GM12878 (cell line): ENCODE data around the gene OR4E1. TPM values are rescaled to one million over a fixed set of nuclear protein-coding genes. Genes with fewer than 3 reads are reported as not detected.
"Not testable (repeated sequence)": the region's sequence is repeated elsewhere in the genome, so short reads cannot be mapped to it uniquely, and the experiment has no call there.

ENCODE experiments used
- ATAC-seq: fragments of 200-7000 bp; cut with Tn5 transposase; 3 replicates; pipeline ENCODE4 v1.9.1; 2020; ENCODE audit warnings: mild to moderate bottlenecking, moderate library complexity
- BruUV-seq: library from RNA; stranded (reverse); fragments of 400-500 nt; replicated peaks from 2 replicates; lab custom pipeline; 2021; lab: Mats Ljungman, UMichigan
- CTCF ChIA-PET: fragments of 300-600 bp; sonication (Branson Sonifier 250); formaldehyde crosslinking; extraction: SDS; loops from one replicate; lab custom pipeline; 2021; ENCODE audit warnings: inconsistent platforms; lab: Yijun Ruan, JAX
- POLR2A ChIA-PET: fragments of 350-600 bp; formaldehyde crosslinking; extraction: SDS; loops from one replicate; lab custom pipeline; 2021; ENCODE audit warnings: inconsistent platforms; lab: Charles Lee
- RAD21 ChIA-PET: fragments of 300-600 bp; sonication (Branson Sonifier 250); formaldehyde crosslinking; loops from one replicate; lab custom pipeline; 2023; ENCODE audit warnings: antibody characterized with exemption; ENCODE audit not compliant: unreplicated experiment; lab: Charles Lee
- SMC1A ChIA-PET: fragments of 300-600 bp; sonication (Branson Sonifier 250); formaldehyde crosslinking; loops from one replicate; lab custom pipeline; 2023; ENCODE audit not compliant: unreplicated experiment, uncharacterized antibody; lab: Charles Lee
- DNase-seq: peaks from one replicate; pipeline ENCODE4 v3.0.0-alpha.2; 2011; ENCODE audit warnings: low read depth, low spot score
- FAIRE-seq: peaks from 3 replicates; lab custom pipeline; 2011; peaks lifted over from hg19 to GRCh38; lab: Jason Lieb, UNC
- H2AFZ ChIP-seq: 2 replicates; pipeline ENCODE4 v1.6.0; 2011; ENCODE audit warnings: low read depth, low read length, control low read depth; ENCODE audit not compliant: control insufficient read depth
- H3K27ac ChIP-seq: 2 replicates; pipeline ENCODE4 v1.5.1; 2011; ENCODE audit warnings: control low read depth; ENCODE audit not compliant: control insufficient read depth, insufficient read depth
- H3K27me3 ChIP-seq, 2 experiments: replicated peaks in 1 of 2; 2 replicates each; pipeline versions ENCODE4 v1.6.0 to v1.6.1; 2011; ENCODE audit warnings: low read length in 1 of 2; ENCODE audit not compliant: control insufficient read depth in 2 of 2, insufficient read depth in 2 of 2
- H3K36me3 ChIP-seq, 2 experiments: 2 replicates each; pipeline ENCODE4 v1.5.1; 2011; ENCODE audit warnings: low read length in 1 of 2; ENCODE audit not compliant: control insufficient read depth in 2 of 2, insufficient read depth in 2 of 2
- H3K4me1 ChIP-seq: 2 replicates; pipeline ENCODE4 v1.6.1; 2011; ENCODE audit warnings: mild to moderate bottlenecking, low read length, moderate library complexity, mixed read lengths; ENCODE audit not compliant: control insufficient read depth, insufficient read depth
- H3K4me2 ChIP-seq: 2 replicates; pipeline ENCODE4 v1.6.0; 2011; ENCODE audit warnings: control low read depth; ENCODE audit not compliant: control insufficient read depth, insufficient read depth
- H3K4me3 ChIP-seq: fragments of 200-600 bp; sonication (generic); 2 replicates; pipeline ENCODE4 v1.5.1; 2016
- H3K79me2 ChIP-seq: 2 replicates; pipeline ENCODE4 v1.6.0; 2011; ENCODE audit warnings: low read length; ENCODE audit not compliant: control insufficient read depth, insufficient read depth
- H3K9ac ChIP-seq: 2 replicates; pipeline ENCODE4 v1.8.0; 2011; ENCODE audit warnings: low read length, control low read depth, mixed read lengths; ENCODE audit not compliant: control insufficient read depth, insufficient read depth
- H3K9me3 ChIP-seq: replicated peaks from 3 replicates; pipeline ENCODE4 v1.5.1; 2011; ENCODE audit warnings: mild to moderate bottlenecking, low read length; ENCODE audit not compliant: control insufficient read depth, insufficient read depth
- H4K20me1 ChIP-seq: 2 replicates; pipeline ENCODE4 v1.6.0; 2011; ENCODE audit not compliant: control insufficient read depth, insufficient read depth
- BRCA1 ChIP-seq: IDR thresholded peaks from 2 replicates; pipeline ENCODE4 v1.6.1; 2011; ENCODE audit warnings: low read depth, low read length, improper control_type of control experiment
- PRDM15 ChIP-seq: fragments of 450-650 bp; formaldehyde crosslinking; IDR thresholded peaks from 2 replicates; pipeline ENCODE4 v1.4.0; 2020; ENCODE audit warnings: mild to moderate bottlenecking, moderate library complexity
- WGBS: methylation state at CpG from one replicate; pipeline ENCODE4 v1.1.6; 2016; ENCODE audit warnings: low lambda C conversion rate; ENCODE audit not compliant: insufficient replicate concordance, insufficient coverage; ENCODE audit errors: missing lambda C conversion rate; 5-methylcytosine and 5-hydroxymethylcytosine counted together
- in situ Hi-C: fragments of 300-500 bp; cut with MboI; formaldehyde crosslinking; loops from 9 replicates; pipeline ENCODE4 v1.14.3; 2018; ENCODE audit warnings: mixed read lengths
- intact Hi-C: fragments of 100-400 bp; cut with micrococcal nuclease; formaldehyde crosslinking; loops from one replicate; pipeline ENCODE4 v1.14.2; 2022; ENCODE audit not compliant: unreplicated experiment
- polyA plus RNA-seq, 11 experiments: library from polyadenylated mRNA; depleted of rRNA in 4 of 11; unstranded in 6 of 11; stranded (reverse) in 5 of 11; fragments of >200 nt; fragmentation: Nextera tagmentation in 4 of 11; fragmentation: Illumina TruSeq in 1 of 11; extraction: Ambion mirVana in 4 of 11; extraction: Trizol in 1 of 11; gene quantifications; 1 replicate in 1 of 11; 2 replicates in 10 of 11; pipeline versions ENCODE4 v1.2.1 to v1.2.3, GENCODE V29; 2011 to 2016; ENCODE audit warnings: inconsistent platforms in 2 of 11, missing spikeins in 2 of 11, low read depth in 1 of 11
- total RNA-seq, 4 experiments: library from RNA; depleted of rRNA in 3 of 4; stranded (reverse); fragments of >200 nt in 3 of 4; fragmentation: Illumina TruSeq in 1 of 4; extraction: Trizol in 1 of 4; gene quantifications; 2 replicates each; pipeline versions ENCODE4 v1.2.1 to v1.2.3, GENCODE V29; 2013 to 2021

Gene OR4E1
- total and polyA plus RNA-seq, 10 of the 15 experiments (the other 5 are each of a cell fraction or from before 2014, with no cell fraction given) = not detected

- no peak for TF ChIP-seq PRDM15 (CRISPR knock-in tag)
- TF ChIP-seq BRCA1 = no peak
Observed at GRCh38 chr14:21631084-21631483, 42.5 kb downstream of the OR4E1 start (continued).

GRCh38 chr14:21630503-21630902 lies 43.1 kb downstream of the OR4E1 start:
- RAD21 ChIA-PET, H2AFZ ChIP-seq, H3K27me3 ChIP-seq, intact Hi-C loops, H4K20me1 ChIP-seq, H3K79me2 ChIP-seq, POLR2A ChIA-PET, DNase-seq, H3K4me2 ChIP-seq, H3K4me1 ChIP-seq, H3K9me3 ChIP-seq, ATAC-seq, H3K27ac ChIP-seq, BruUV-seq, H3K36me3 ChIP-seq, H3K9ac ChIP-seq, in situ Hi-C loops, H3K4me3 ChIP-seq, FAIRE-seq: not testable (repeated sequence)
- WGBS = 93% methylated on average over 1 of the region's 1 CpG
- ChIA-PET CTCF (interaction anchor here (0.6 to 1.8 kb wide), 4 partner anchors 10 to 222 kb away, joined by 3 to 4 read pairs (median 3); no protein-coding TSS in a partner anchor), SMC1A (interaction anchor here (1.0 to 1.2 kb wide), 2 partner anchors 22 to 59 kb away, joined by 3 read pairs; no protein-coding TSS in a partner anchor)
